HG02970 (cell line): ENCODE results near the gene PRDX5.
"Not testable (repeated sequence)": the region's sequence is repeated elsewhere in the genome, so short reads cannot be mapped to it uniquely, and the experiment has no call there.

Experiments
- ATAC-seq: cut with Tn5 transposase; IDR thresholded peaks from one replicate; pipeline ENCODE4 v1.9.1; 2021; ENCODE audit warnings: mild to moderate bottlenecking, moderate library complexity, moderate number of reproducible peaks; ENCODE audit not compliant: unreplicated experiment, low FRiP score

PRDX5 gene

DNA sequence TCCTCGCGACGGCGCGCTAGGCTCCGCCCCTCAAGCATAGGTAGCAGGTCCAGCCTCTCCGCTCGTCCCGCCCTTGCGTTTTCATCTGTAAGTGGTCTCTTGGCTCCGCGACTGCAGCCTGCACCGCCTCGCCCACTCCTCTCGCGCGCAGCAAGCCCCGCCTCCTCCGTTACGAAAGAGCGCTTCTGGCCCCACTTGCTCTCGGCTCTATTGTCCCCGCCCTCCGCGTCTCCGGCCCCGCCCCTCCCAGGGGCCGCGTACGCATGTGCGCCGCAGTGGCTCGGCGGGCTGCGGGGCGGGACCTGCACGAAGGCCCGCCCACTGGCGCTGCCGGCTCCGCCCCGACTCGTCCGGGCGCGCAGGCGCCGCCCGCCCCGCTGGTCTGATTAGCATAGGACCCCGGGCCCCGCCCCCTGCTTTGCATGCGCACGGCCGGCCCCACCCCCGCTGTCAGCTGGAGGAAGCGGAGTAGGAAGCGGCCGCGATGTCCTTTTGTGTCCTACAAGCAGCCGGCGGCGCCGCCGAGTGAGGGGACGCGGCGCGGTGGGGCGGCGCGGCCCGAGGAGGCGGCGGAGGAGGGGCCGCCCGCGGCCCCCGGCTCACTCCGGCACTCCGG, 12.7 kb upstream of the PRDX5 start, which contains the start of gene ESRRA:
Gene ESRRA, plus strand, starts transcription at position 450 of the 616 bp plus-strand sequence. CDS start 1,656 bp downstream, outside the sequence.
- ATAC-seq, result peak; percentile 72

GRCh38 chr11:64305691-64306562, 12.0 kb upstream of the PRDX5 start:
- ATAC-seq, result peak; percentile 17

DNA sequence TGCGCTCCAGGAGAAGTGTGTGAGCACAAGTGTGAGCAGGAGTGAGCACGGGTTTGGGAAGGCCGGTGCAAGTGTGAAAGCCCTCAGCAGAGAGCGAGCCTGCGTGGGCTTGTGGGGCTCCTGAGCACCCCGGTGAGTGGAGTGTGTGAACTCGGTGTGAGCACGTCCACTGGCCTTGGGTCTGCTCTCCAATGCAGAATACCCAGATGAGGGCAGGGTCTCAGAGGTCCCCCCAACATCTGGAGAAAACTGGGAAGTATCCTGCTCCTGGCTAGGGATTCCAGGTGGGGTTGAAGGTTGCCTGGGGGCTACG, 11.4 kb upstream of the PRDX5 start:
- ATAC-seq, result no peak

DNA sequence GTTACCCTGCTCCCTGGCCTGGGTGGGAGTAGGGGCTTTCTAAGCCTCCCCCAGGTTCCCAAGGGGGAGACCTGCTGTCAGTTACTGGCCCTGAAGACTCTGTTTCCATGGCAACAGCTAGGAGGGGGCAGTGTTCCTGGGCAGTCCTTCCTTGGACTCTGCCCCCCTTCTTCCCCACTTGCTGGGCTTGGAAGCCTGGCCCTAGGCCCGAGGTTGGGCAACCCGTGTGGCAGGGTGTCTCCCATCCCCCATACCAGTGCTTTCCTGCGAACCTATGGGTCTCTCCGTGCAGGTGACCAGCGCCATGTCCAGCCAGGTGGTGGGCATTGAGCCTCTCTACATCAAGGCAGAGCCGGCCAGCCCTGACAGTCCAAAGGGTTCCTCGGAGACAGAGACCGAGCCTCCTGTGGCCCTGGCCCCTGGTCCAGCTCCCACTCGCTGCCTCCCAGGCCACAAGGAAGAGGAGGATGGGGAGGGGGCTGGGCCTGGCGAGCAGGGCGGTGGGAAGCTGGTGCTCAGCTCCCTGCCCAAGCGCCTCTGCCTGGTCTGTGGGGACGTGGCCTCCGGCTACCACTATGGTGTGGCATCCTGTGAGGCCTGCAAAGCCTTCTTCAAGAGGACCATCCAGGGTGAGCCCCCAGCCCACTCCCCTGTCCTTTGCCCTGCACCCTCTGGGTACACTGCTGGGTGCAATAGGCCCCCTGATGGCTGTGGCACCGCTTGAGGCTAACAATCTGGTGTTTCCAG, 10.9 kb upstream of the PRDX5 start:
- ATAC-seq, result no peak

DNA sequence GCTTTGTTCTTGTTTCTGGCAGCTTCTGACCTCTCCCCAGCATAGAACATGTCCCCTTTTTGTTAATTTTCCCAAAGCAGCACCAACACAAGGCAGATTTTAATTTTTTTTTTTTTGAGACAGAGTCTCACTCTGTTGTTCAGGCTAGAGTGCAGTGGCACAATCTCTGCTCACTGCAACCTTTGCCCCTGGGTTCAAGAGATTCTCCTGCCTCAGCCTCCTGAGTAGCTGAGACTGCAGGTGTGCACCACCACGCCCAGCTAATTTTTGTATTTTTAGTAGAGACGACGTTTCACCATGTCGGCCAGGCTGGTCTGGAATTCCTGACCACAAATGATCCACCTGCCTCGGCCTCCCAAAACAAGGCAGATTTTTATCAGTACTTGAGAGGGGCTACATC, 10.1 kb upstream of the PRDX5 start:
- not testable (repeated sequence) for ATAC-seq

GRCh38 chr11:64312947-64313346, 5.0 kb upstream of the PRDX5 start:
- ATAC-seq, result no peak

- no peak for ATAC-seq
Measured at GRCh38 chr11:64313491-64314145, 4.3 kb upstream of the PRDX5 start.

- ATAC-seq, result no peak
Measured at GRCh38 chr11:64314146-64314804, 3.6 kb upstream of the PRDX5 start.

DNA sequence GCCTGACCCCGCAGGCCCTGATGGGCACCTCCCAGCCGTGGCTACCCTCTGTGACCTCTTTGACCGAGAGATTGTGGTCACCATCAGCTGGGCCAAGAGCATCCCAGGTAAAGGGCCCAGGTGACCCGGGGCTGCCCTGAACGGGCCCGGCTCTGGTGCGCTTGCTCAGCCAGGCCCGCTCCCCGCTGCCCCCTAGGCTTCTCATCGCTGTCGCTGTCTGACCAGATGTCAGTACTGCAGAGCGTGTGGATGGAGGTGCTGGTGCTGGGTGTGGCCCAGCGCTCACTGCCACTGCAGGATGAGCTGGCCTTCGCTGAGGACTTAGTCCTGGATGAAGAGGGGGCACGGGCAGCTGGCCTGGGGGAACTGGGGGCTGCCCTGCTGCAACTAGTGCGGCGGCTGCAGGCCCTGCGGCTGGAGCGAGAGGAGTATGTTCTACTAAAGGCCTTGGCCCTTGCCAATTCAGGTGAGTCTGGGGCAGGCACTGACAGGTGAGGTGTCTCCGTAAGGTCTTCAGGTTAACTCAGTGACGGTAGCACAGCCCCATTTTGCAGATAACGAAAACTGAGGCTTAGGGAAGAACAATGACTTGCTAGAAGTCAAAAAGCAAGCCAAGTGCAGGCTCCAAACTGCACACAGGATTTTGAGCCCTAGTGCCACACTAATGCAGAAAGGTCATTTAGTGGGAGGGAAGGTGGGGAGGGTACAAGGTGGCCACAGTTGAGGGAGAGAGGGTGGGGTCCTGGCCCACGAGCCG, 2.9 kb upstream of the PRDX5 start:
- ATAC-seq, result no peak

DNA sequence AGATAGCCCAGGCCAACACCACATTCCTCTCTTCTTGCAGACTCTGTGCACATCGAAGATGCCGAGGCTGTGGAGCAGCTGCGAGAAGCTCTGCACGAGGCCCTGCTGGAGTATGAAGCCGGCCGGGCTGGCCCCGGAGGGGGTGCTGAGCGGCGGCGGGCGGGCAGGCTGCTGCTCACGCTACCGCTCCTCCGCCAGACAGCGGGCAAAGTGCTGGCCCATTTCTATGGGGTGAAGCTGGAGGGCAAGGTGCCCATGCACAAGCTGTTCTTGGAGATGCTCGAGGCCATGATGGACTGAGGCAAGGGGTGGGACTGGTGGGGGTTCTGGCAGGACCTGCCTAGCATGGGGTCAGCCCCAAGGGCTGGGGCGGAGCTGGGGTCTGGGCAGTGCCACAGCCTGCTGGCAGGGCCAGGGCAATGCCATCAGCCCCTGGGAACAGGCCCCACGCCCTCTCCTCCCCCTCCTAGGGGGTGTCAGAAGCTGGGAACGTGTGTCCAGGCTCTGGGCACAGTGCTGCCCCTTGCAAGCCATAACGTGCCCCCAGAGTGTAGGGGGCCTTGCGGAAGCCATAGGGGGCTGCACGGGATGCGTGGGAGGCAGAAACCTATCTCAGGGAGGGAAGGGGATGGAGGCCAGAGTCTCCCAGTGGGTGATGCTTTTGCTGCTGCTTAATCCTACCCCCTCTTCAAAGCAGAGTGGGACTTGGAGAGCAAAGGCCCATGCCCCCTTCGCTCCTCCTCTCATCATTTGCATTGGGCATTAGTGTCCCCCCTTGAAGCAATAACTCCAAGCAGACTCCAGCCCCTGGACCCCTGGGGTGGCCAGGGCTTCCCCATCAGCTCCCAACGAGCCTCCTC, 2.0 kb upstream of the PRDX5 start:
- ATAC-seq, result not testable (repeated sequence)

DNA sequence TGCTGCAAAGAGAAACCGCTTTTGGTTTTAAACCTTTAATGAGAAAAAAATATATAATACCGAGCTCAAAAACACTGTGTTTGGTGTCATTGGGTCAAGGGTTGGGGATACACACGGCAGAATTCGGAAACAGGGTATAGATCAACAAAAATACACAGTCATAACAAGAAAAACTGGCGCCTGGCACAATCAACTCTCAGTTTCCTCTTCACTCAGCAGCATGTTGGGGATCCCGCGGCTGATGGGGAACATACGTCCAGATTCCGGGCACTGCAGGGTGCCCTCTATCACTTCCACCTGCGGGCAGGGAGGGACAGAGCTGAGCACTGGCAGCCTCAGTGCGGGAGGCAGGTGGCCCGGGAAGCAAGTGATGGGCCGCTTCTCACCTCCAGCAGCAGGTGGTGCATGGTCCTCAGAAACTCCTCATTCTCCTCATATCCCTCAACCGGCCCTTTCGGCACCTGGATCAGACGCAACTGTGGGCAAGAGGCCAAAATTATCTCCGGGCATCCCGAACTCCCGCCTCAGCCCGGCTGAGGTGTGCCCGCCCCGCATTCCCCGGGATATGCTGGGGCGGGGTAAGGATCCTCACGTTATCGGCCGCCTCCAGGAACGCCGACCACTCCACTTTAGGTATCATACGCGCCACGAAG, 1.1 kb upstream of the PRDX5 start:
- peak; percentile 3 for ATAC-seq

DNA sequence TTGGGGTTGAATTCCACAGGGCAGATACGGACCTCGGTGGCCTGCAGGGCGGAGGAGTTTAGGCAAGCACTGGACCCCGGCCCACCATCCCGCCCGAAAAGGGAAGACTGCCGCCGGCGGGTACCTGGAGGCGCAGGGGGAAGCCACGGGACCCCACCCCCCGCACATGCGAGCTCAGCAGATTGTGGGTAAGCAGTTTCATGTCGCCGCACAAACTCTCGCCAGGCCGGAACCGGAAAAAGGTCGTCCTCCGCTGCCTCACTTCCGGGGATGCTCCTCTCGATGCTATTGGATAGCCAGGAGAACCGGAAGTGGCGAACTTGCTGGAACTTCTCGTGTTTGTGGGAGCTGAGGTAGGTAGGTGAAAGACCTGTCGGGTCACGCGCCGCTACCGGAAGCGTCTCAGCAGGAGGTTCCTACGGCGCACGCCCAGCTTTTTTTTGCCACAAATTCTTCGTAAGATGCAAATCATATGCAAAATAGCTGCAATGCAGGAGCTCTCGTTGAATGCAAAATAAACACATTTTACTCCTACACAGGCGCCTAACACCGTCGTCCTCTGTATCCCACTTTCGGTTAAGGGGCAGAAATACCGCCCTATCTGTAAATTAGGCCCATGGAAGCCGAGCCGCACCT, 478 bp upstream of the PRDX5 start, which contains the start of gene TRMT112:
Gene TRMT112, minus strand, starts transcription at position 235 of the 636 bp plus-strand sequence. Its CDS starts 33 bp downstream, at position 202.
- peak; percentile 63 for ATAC-seq

GRCh38 chr11:64318766-64319761, 1.1 kb downstream of the PRDX5 start:
- ATAC-seq, result no peak

- ATAC-seq, result no peak
Measured at GRCh38 chr11:64320556-64320955, 2.6 kb downstream of the PRDX5 start.

- no peak for ATAC-seq
Measured at GRCh38 chr11:64321026-64321425, 3.1 kb downstream of the PRDX5 start.

DNA sequence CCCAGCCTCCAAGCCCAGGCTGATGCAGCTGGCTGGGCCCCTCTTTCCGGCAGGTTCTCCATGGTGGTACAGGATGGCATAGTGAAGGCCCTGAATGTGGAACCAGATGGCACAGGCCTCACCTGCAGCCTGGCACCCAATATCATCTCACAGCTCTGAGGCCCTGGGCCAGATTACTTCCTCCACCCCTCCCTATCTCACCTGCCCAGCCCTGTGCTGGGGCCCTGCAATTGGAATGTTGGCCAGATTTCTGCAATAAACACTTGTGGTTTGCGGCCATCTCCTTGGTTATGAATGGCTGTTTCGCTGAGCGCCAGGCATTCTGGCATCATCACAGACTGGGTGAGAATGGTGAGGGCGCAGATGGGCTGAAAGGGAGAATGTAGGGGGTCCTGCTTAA, 3.6 kb downstream of the PRDX5 start:
- no peak for ATAC-seq
